GM18519 (cell line): ENCODE data around the gene SLC25A13.

ENCODE experiments used
- ATAC-seq: cut with Tn5 transposase; IDR thresholded peaks from one replicate; pipeline ENCODE4 v1.9.1; 2021; ENCODE audit warnings: mild to moderate bottlenecking, moderate library complexity; ENCODE audit not compliant: unreplicated experiment, low FRiP score

The SLC25A13 gene

GRCh38 chr7:96212474-96212873 is 109.4 kb downstream of the SLC25A13 start:
- no peak for ATAC-seq

DNA sequence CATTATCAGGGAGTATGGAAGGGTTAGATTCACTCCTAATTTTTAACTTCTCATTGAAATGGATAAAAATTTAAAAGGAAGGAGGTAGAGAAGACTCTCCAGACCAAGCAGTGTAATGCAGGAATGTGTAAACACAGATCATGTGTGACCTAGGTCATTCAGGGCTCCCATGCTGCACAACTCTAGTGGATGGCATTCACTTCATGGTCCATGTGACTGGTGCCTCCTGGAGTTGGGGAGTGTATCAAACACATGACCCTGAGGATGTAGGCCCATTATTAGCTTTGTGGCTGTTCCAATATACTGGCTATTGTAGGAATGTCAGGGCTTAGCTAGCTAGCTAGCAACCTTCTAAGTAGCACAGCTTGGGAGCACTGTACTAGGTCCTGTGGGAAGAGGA is 109.9 kb downstream of the SLC25A13 start:
- ATAC-seq = no peak

DNA sequence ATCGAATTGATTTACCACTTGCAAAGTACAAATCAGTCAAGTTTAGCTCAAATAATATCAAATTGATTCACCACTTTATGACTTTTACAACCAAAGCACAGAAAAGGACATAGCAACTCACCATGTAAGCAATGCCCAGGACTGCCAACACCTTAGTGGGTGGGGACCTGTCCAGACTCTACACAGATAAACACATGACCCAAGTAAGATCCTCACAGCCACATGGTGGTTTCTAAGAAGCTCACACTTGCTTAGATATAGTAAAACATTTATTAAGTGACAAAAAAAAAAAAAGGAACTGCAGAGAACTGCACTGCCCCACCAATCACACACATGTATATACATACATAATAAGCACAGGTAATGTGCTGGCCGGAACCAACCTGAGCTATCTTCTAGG is 116.2 kb downstream of the SLC25A13 start:
- no peak for ATAC-seq

DNA sequence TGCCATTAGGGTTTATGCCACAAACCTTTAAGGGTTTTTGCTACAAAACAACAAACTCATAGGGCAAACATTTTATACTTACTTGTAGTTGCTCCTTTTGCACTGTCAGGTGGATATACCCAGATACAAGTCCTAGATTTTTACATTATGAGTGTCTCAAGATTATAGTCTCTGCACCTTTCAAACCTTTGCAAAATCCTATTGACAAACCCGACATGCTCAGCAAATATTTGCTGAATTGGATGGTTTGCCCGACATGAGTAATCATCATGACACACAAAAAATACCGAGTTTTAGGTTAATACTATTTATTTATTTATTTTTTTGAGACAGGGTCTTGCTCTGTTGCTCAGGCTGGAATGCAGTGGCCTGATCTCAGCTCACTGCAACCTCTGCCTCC is 117.3 kb downstream of the SLC25A13 start:
- no peak for ATAC-seq

DNA sequence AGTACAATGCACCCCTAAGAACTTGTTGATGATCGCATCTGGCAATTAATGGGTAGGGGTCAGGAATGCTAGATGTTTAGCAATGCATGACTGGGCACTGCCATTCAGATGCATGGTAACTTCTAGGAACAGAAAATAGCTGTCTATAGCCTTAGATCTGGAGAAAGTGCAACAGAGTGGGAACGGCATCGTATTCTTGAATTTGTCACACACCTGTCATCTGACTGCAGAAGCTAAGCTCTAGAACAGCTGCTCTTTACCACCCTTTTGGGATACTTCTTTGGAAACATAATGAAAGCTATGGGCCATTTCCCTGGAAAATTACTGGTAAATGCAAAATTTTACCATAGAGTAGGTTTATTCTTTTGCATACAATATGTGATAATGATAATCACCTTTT is 118.1 kb downstream of the SLC25A13 start:
- no peak for ATAC-seq

DNA sequence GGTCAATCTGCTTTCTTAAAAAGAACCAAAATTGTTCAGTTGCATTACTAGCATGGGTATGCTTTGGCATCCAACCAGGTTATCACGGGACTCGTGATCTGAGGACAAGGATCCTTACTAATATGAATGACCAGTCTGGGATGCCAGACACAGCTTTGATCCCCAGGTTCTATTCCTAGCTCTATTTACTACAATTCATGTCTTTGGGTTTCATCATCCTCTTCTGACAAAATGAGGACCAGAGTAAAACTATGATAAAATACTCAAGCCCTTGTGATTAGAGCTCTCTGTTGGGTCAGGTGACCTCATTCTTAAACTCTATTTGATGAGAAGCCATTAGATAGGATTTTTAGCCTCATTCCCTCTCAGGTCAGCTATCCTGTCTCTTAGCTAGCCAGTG is 119.8 kb downstream of the SLC25A13 start:
- ATAC-seq = no peak

- ATAC-seq = no peak
These were observed 121.2 kb downstream of the SLC25A13 start for GRCh38 chr7:96200740-96201139.

DNA sequence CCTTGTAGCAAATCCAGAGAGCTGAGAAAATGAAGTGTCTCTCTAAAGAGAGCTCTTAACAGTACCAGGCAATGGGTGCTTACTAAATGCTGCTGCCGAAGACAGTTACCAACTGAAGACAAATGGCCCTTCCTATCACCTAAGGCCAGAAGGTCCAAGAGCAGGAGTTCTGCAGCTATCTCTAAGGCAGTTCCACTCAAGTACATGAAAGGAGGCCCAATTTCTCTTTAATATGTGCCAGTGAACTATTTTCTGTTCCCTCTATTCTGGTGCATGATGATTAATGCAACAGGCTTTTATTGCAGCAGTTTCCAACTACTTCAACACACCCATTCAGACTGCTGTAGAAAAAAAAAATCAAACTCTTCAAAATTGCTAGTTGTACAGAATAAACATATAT is 122.5 kb downstream of the SLC25A13 start:
- no peak for ATAC-seq

DNA sequence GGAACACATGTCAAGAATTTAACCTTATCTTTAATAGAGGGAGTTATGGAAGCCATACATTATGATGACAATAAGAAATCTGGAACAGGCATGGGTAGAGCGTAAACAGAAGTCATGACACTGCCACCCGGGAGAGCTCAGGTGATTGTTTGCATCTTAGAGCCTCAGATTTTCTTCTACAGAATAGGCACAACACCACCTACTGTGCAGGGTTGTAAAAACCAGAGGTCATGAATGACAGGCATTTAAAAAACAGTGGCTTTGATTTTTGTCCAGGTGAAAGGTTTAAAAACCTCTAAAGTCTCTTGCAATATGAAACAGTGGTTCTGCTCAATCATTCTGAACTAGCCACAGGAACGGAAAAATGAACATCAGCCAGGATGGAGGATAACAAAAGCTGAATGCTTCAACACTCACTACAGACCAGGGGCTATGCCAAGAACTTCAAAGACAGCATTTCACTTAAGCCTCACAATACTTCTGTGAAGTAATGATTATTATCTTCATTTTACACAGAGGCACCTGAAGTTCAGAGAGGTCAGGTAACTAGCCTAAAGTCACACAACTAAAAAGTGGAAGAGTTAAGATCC is 123.8 kb downstream of the SLC25A13 start:
- ATAC-seq = no peak

- no peak for ATAC-seq
These were observed 125.2 kb downstream of the SLC25A13 start for GRCh38 chr7:96196676-96197075.

DNA sequence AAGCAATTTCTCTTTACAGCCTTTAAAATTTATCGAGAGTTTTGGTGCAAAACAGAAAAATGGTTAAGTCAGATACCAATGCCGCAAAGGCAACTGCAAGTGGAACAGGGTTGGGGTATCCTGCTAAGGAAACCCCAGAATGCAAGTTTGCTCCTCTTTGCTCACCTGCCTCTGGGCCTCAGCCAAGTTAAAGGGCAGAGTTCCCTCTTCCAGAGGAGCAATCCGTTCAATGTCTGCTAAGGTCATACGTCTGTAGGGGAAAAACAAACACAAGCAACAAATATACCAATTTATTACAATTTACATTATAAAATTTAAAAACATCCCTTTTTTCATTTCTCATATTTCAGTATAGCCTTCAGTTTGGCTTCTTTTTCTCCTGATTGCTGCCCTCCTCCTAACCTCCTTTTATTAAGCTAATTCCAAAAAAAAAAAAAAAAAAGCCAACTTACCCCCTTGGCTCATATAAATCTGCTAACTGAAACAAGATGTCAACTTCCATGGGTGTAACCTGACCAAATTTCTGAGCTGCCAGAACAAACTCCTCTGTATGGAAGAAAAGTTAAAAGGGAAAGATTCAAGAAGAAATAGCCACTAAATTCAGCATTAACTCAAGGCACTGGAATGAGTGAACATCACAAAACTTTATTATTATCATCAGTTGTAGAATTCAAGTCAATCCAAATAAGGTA is 132.6 kb downstream of the SLC25A13 start:
- ATAC-seq = no peak

DNA sequence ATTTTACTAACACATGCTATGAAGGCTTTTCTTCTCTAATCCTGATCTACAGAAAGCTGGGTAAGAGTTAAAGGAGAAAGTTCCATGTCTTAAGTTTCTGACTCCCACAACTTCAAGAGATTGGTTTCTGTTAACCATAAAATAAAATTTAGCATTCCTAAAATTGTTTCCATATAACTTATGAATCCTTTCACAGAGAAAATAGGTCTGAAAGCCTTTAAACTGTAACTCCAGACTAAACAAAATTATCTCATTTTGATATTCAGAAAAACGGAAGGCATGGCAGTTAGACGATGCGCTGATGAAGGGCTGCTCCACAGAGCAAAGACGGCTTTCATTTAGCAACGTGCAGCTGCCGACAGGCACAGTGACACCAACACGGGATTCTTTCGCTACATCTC is 133.3 kb downstream of the SLC25A13 start:
- ATAC-seq = no peak

DNA sequence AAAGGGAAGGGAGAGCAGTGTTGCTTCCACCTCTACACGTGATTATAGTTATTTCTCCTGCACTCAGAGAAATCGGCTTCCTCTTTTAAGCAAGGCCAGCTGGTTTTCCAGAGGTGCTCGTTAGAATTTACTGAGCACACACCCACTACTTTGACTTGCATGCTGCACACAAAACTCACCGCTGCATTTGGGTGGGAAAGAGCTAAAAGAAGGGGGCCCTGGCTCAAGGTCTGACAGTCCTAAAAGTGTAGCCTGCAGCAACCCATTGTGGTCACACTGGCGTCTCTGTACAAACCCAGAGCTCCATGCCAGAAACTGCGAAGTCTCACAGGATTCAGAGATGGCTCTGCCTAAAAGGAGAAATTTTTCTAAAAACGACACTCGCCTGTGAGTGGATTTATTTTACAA is 133.7 kb downstream of the SLC25A13 start:
- ATAC-seq = no peak

DNA sequence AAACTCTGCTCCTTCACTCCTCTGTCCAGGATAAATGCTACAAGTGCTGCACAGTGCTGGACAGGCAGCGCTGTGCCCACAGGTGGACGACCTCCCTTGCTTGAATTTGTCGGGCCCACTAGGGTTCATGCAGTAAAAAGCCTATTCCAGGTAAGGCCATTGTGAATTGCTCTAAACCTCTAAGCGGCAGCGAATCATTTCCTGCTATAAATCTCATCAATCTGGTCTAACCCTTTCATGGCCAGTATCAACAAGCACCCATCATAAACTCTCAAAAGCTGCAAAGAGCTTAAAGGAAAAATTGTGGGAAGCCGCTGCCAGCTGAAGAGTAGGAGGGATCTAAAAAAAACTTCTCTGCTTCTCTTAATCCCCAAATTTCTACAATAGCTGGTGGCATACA is 134.2 kb downstream of the SLC25A13 start:
- ATAC-seq = no peak

DNA sequence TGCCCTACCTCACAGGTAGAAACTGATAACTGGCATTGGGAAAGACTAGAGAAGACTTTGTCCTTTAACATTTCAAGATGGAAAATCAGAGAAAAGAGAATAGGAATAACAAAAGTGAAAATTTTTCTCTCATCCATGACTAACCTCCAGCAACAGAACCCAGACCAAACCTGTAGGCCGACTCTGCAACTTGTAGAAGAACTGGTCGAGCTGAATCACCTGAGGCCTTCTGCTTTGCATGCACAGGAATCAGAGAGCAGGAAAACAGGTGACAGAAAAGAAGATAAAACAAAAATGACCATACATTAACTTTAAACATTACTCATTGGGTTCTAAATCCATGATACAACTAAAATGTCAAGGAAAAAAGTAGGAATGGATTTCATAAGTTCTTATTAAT is 137.1 kb downstream of the SLC25A13 start:
- ATAC-seq = no peak

DNA sequence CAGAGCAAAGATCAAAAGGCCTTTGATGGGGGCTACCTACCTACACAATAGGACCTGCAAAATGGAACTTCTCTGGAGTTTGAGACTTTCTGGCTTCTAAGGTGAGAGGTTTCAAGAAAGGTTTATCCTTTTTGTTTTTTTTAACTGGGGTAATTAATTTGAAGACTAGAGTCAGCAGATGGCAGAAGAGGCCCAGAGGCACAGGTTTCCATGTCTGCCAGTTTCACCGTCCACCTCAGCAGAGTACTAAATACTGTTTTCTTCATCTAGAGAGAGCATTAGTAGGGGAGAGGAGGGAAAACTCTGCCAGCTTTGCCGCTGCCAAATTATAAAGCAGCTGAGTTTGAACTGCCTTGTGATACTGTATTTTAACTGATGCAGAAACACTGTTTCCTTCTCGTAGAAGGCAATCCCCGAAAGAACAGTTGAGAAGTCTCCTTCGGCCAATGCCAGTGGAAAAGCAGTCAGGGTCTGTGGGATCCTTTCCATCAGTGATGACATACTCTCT is 138.7 kb downstream of the SLC25A13 start:
- no peak for ATAC-seq

DNA sequence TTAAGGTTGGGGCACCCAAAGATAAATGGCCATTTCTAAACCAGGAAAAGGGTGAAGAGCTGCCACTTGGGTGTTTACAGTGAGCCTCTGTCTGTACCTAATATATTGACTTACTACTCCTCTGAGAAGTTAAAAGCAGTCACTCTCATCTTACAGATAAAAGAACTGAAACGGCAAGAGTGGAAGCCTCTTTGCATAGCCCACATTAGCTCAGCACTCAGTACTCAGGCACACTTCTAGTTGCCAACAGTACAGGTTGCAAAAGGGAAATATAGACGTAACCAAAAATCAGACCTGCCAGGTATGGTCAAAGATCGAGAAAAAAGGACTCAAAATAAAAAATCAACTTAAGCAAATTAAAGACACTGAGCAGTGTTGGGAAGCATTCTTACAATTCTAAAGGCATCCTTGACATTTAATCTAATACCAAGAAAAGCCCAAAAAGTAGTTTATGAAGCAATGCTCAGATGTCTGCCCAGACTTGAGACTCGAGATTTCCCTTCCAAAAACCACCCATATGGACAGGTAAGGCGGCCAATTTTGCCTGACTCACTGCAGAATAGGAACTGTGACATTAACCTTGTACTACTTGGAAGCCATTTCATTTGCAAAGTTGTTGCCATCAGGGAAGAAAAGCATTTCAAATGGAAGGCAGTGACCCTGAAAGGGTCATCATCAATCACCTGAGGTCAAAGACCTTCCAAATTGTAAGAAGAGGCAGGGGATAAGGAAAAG is 139.3 kb downstream of the SLC25A13 start:
- ATAC-seq = peak; percentile 82

- no peak for ATAC-seq
These were observed 140.7 kb downstream of the SLC25A13 start for GRCh38 chr7:96181174-96181573.

GRCh38 chr7:96179837-96180236 is 142.1 kb downstream of the SLC25A13 start:
- no peak for ATAC-seq

- ATAC-seq = no peak
These were observed 142.6 kb downstream of the SLC25A13 start for GRCh38 chr7:96179341-96179740.

DNA sequence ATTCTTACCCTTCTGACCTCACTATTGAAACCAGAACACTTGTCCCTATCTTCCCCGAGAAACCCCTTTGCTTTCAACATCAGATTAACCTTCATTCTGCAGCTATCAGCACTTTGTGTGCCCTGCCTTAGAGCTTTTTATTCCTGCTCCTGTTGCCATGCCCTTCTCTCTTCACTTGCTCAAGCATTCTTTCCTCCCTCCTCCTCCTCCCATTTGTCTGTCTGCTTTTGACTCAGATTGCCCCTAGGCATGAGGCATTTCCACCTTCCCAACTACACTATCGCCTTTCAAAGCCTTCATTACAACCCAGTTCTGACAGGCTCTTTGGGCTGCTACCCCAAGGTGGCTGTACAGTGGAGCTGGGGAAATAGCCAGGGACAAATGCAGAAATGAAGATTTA is 143.3 kb downstream of the SLC25A13 start:
- ATAC-seq = no peak

DNA sequence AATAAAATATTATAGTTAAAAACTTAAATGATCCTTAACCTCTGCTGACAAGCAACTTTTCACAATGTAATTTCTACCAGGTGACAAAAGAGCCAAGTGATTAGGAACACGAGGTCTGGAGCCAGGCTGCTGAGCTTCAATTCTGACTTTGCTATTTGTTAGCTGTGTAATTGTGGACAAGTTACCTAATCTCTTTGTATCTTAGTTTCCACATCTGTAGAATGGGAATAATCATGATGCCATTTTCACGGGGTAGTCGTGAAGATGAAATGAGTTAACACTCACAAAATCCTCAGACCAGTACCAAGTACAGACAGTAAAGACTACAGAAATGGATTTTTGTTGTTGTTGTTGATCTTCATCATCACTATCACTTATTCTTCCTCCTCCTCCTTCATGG is 144.5 kb downstream of the SLC25A13 start:
- ATAC-seq = no peak
